ENCODE data around the gene SNAPC4.

Gene SNAPC4

DNA sequence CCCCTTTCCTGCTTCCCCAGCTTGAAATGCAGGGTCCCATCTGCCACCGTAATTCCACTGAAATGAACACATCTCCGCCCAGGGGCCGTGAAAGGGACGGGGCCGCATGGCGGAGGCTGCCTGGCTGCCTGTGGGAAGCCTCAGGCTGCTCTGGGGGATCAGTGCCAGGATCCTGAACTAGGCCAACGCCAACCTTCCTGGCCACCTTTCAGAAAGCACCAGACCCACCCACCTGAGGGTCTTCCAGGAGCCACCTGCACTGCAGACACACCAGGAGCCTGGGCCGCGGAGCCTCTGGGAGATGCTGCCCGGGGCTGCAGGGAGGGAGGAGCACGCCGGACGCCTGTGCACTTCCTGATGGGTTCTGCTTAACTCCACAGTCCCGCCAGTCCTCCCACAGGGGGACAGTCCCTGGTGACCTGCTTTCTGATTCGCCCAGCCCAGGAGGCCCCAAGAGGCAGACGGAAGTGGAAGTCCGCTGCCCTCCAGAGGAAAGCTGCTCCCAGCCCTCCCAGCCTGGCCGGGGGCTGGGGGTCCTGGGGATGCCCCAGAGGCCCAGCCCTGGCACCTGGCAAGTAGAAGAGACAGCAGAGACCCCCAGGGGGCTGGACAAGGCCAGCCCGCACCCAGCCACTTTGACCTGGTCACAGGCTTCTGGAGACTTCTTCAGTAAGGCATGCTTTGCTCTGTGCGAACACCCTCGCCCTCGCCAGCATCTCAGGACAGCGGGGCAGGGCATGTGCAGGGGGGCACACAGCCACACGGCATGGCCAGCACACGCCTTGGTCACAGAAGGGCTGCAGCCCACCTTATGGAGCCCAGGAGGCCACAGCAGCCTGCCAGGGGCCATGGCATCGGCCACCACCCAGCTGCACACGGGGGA is 26.4 kb downstream of the SNAPC4 start, which contains the start of gene CARD9:
TSS of gene CARD9 (minus strand) at position 370 of the 883 bp plus-strand sequence. CDS start 1,591 bp downstream, outside the sequence.
- Histone ChIP-seq H3K4me1 (ENCODE audit: control insufficient read depth in 5 of 5, insufficient read depth in 5 of 5, low read length in 5 of 5) (peaks cover 1 to 35% (median 20%) of the 10 kb centered on the region in 5 donors), H3K36me3 (ENCODE audit: control insufficient read depth in 5 of 5, insufficient read depth in 5 of 5, low read length in 5 of 5) (peaks cover 0 to 12% (median 4%) of the 10 kb centered on the region in 5 donors), H3K9ac (ENCODE audit: low read length in 5 of 5) (peak within 1 kb of the TSS in 2 of 5 donors; percentile 52 to 64), H3K4me3 (ENCODE audit: low read depth in 1 of 5, low read length in 5 of 5) (peak within 1 kb of the TSS; percentile 31 to 54 (median 48)), H3K27me3 (ENCODE audit: control insufficient read depth in 5 of 5, insufficient read depth in 4 of 5, low read length in 5 of 5) (no peaks in the 10 kb centered on the region), H3K27ac (ENCODE audit: low read depth, low read length) (no peak within 1 kb of the TSS), H3K9me3 (ENCODE audit: control insufficient read depth in 5 of 5, low read length in 5 of 5) (no peaks in the 10 kb centered on the region)

DNA sequence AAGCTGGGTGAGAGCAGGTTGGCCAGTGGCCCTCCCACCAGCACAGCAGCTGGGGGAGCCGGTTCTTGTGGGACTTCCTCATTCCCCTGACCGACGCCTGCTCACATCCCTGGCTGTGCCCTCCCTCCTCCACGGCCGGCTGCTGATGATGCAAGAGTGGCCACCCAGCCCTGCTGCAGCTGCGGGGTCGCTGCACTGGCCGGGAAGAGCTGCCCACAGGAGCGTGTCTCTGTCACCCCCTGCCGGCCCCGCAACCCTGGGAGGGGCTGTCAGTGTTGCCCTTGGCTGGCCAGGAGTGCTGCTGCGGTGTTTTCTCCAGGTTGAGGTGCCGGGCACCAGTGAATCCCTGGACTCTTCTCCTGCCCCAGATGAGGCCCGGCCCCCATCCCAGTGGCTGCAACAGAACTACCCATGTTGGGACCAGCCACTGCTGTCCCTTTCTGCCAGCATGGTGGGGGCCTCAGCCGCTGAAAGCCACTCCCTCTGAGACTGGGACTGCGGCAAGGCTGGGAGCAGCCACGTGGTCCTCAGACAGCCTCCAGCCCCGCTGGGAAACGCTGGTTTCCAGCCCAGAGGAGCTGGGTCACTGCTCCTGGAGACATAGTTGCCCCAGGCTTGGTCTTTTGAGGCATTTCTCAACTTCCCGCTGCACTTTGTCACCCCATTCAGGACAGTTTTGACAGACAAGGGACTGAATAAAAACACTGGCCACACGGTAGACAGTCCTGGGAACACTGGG is 27.2 kb downstream of the SNAPC4 start:
- peak overlapping the region; percentile 31 to 54 (median 48) for H3K4me3 ChIP-seq (ENCODE audit: low read depth in 1 of 5, low read length in 5 of 5)
- H3K27me3 ChIP-seq (ENCODE audit: control insufficient read depth in 5 of 5, insufficient read depth in 4 of 5, low read length in 5 of 5) = no peaks in the 10 kb centered on the region
- H3K9ac ChIP-seq (ENCODE audit: low read length in 5 of 5) = peak overlapping the region in 2 of 5 donors; percentile 52 to 64
- peaks cover 1 to 35% (median 20%) of the 10 kb centered on the region in 5 donors for H3K4me1 ChIP-seq (ENCODE audit: control insufficient read depth in 5 of 5, insufficient read depth in 5 of 5, low read length in 5 of 5)
- H3K27ac ChIP-seq (ENCODE audit: low read depth, low read length) = no peak overlapping the region
- peaks cover 0 to 6% (median 0%) of the 10 kb centered on the region in 5 donors for H3K36me3 ChIP-seq (ENCODE audit: control insufficient read depth in 5 of 5, insufficient read depth in 5 of 5, low read length in 5 of 5)
- no peaks in the 10 kb centered on the region for H3K9me3 ChIP-seq (ENCODE audit: control insufficient read depth in 5 of 5, low read length in 5 of 5)

- Histone ChIP-seq H3K36me3 (ENCODE audit: control insufficient read depth in 5 of 5, insufficient read depth in 5 of 5, low read length in 5 of 5) (peaks cover 0 to 6% (median 0%) of the 10 kb centered on the region in 5 donors), H3K27ac (ENCODE audit: low read depth, low read length) (no peak overlapping the region), H3K4me3 (ENCODE audit: low read depth in 1 of 5, low read length in 5 of 5) (peak overlapping the region in 1 of 5 donors; percentile 54), H3K4me1 (ENCODE audit: control insufficient read depth in 5 of 5, insufficient read depth in 5 of 5, low read length in 5 of 5) (peaks cover 1 to 29% (median 20%) of the 10 kb centered on the region in 5 donors), H3K9me3 (ENCODE audit: control insufficient read depth in 5 of 5, low read length in 5 of 5) (no peaks in the 10 kb centered on the region), H3K27me3 (ENCODE audit: control insufficient read depth in 5 of 5, insufficient read depth in 4 of 5, low read length in 5 of 5) (no peaks in the 10 kb centered on the region), H3K9ac (ENCODE audit: low read length in 5 of 5) (no peak overlapping the region)
These were observed 28.0 kb downstream of the SNAPC4 start for GRCh38 chr9:136372006-136372405.

- Histone ChIP-seq H3K36me3 (ENCODE audit: control insufficient read depth in 5 of 5, insufficient read depth in 5 of 5, low read length in 5 of 5) (peaks cover 0 to 6% (median 0%) of the 10 kb centered on the region in 5 donors), H3K27ac (ENCODE audit: low read depth, low read length) (no peak overlapping the region), H3K9ac (ENCODE audit: low read length in 5 of 5) (no peak overlapping the region), H3K4me3 (ENCODE audit: low read depth in 1 of 5, low read length in 5 of 5) (no peak overlapping the region), H3K27me3 (ENCODE audit: control insufficient read depth in 5 of 5, insufficient read depth in 4 of 5, low read length in 5 of 5) (no peaks in the 10 kb centered on the region), H3K9me3 (ENCODE audit: control insufficient read depth in 5 of 5, low read length in 5 of 5) (no peaks in the 10 kb centered on the region), H3K4me1 (ENCODE audit: control insufficient read depth in 5 of 5, insufficient read depth in 5 of 5, low read length in 5 of 5) (peaks cover 1 to 24% (median 20%) of the 10 kb centered on the region in 5 donors)
These were observed 28.5 kb downstream of the SNAPC4 start for GRCh38 chr9:136371533-136371880.

GRCh38 chr9:136370687-136371532 is 29.1 kb downstream of the SNAPC4 start:
- H3K36me3 ChIP-seq (ENCODE audit: control insufficient read depth in 5 of 5, insufficient read depth in 5 of 5, low read length in 5 of 5) = peaks cover 0 to 6% (median 0%) of the 10 kb centered on the region in 5 donors
- no peak overlapping the region for H3K27ac ChIP-seq (ENCODE audit: low read depth, low read length)
- H3K4me3 ChIP-seq (ENCODE audit: low read depth in 1 of 5, low read length in 5 of 5) = no peak overlapping the region
- peaks cover 1 to 29% (median 23%) of the 10 kb centered on the region in 5 donors for H3K4me1 ChIP-seq (ENCODE audit: control insufficient read depth in 5 of 5, insufficient read depth in 5 of 5, low read length in 5 of 5)
- H3K27me3 ChIP-seq (ENCODE audit: control insufficient read depth in 5 of 5, insufficient read depth in 4 of 5, low read length in 5 of 5) = no peaks in the 10 kb centered on the region
- no peaks in the 10 kb centered on the region for H3K9me3 ChIP-seq (ENCODE audit: control insufficient read depth in 5 of 5, low read length in 5 of 5)
- no peak overlapping the region for H3K9ac ChIP-seq (ENCODE audit: low read length in 5 of 5)

GRCh38 chr9:136370037-136370436 is 29.9 kb downstream of the SNAPC4 start:
- Histone ChIP-seq H3K4me3 (ENCODE audit: low read depth in 1 of 5, low read length in 5 of 5) (no peak overlapping the region), H3K9me3 (ENCODE audit: control insufficient read depth in 5 of 5, low read length in 5 of 5) (no peaks in the 10 kb centered on the region), H3K36me3 (ENCODE audit: control insufficient read depth in 5 of 5, insufficient read depth in 5 of 5, low read length in 5 of 5) (peaks cover 0 to 6% (median 0%) of the 10 kb centered on the region in 5 donors), H3K9ac (ENCODE audit: low read length in 5 of 5) (no peak overlapping the region), H3K27me3 (ENCODE audit: control insufficient read depth in 5 of 5, insufficient read depth in 4 of 5, low read length in 5 of 5) (no peaks in the 10 kb centered on the region), H3K4me1 (ENCODE audit: control insufficient read depth in 5 of 5, insufficient read depth in 5 of 5, low read length in 5 of 5) (peaks cover 1 to 37% (median 31%) of the 10 kb centered on the region in 5 donors), H3K27ac (ENCODE audit: low read depth, low read length) (no peak overlapping the region)

DNA sequence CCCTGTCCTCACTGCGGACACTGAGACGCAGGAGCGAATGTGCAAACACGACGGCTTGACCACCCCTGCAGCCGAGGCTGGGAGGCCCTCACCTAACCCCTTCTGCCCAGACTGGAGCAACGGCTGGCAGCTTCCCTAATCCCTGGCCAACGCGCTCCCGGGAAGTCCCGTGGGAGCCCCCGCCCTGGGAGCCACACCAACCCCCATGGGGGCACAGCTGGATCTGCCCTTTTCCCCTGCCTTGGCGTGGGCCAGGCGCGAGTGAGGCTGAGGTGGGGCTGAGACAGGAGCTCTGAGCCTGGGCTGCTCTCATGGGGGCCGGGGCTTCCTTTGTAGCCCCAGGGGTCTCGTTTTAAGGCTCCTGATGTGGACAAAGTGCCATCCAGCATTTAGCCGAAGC is 31.8 kb downstream of the SNAPC4 start:
- Histone ChIP-seq H3K9ac (ENCODE audit: low read length in 5 of 5) (no peak overlapping the region), H3K27me3 (ENCODE audit: control insufficient read depth in 5 of 5, insufficient read depth in 4 of 5, low read length in 5 of 5) (peaks cover 0 to 3% (median 0%) of the 10 kb centered on the region in 5 donors), H3K9me3 (ENCODE audit: control insufficient read depth in 5 of 5, low read length in 5 of 5) (peaks cover 0 to 3% (median 0%) of the 10 kb centered on the region in 5 donors), H3K27ac (ENCODE audit: low read depth, low read length) (no peak overlapping the region), H3K36me3 (ENCODE audit: control insufficient read depth in 5 of 5, insufficient read depth in 5 of 5, low read length in 5 of 5) (peaks cover 0 to 6% (median 0%) of the 10 kb centered on the region in 5 donors), H3K4me3 (ENCODE audit: low read depth in 1 of 5, low read length in 5 of 5) (no peak overlapping the region), H3K4me1 (ENCODE audit: control insufficient read depth in 5 of 5, insufficient read depth in 5 of 5, low read length in 5 of 5) (peaks cover 1 to 42% (median 36%) of the 10 kb centered on the region in 5 donors)

DNA sequence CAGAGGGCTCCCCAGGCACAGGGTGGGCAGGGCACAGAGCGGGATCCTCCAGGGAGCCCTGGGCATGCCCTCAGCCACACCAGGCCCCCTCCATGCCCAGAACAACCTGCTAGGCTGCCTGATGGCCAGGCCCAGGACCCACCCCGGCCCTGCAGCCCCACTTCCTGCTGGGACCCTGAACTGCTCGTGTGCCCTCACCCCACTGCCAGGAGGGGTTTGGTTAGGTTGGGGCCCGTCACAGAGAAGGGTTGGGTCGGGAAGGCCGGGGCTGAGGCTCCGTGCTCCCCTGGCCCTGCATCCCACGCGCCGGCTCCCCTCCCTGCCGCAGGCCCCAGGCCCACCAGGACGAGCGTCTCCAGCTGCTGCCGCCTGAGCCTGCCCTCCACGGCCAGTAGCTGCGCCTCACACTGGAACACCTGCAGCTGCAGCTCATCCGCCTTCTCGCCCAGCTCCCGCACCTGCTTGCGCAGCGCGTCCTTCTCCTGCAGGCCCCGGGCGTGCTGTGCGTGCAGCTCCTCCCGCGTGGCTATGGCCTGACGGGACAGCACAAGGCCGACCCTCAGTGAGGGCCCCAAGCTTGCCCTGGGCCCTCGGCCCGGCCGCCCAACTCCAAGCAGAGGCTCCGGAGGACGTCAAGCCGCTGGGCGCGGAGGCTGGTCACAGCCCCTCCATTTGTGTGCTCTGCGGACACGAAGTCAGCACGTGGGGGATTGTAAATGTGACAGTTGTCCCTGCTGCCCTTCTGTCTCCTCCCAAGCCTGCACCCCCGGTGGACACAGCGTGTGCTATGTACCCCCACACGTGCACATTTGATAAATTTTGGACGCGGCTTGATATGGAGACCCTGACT is 32.4 kb downstream of the SNAPC4 start:
- Histone ChIP-seq H3K4me1 (ENCODE audit: control insufficient read depth in 5 of 5, insufficient read depth in 5 of 5, low read length in 5 of 5) (peaks cover 0 to 40% (median 34%) of the 10 kb centered on the region in 5 donors), H3K9me3 (ENCODE audit: control insufficient read depth in 5 of 5, low read length in 5 of 5) (peaks cover 0 to 3% (median 0%) of the 10 kb centered on the region in 5 donors), H3K4me3 (ENCODE audit: low read depth in 1 of 5, low read length in 5 of 5) (no peak overlapping the region), H3K9ac (ENCODE audit: low read length in 5 of 5) (no peak overlapping the region), H3K36me3 (ENCODE audit: control insufficient read depth in 5 of 5, insufficient read depth in 5 of 5, low read length in 5 of 5) (peaks cover 0 to 6% (median 0%) of the 10 kb centered on the region in 5 donors), H3K27me3 (ENCODE audit: control insufficient read depth in 5 of 5, insufficient read depth in 4 of 5, low read length in 5 of 5) (peaks cover 0 to 3% (median 0%) of the 10 kb centered on the region in 5 donors), H3K27ac (ENCODE audit: low read depth, low read length) (no peak overlapping the region)
